KMS-11 (cell line): Measurements from ENCODE around the gene NDST4.

ENCODE experiments used
- H2AFZ ChIP-seq: fragments of 200-600 bp; sonication (generic); 2 replicates; pipeline ENCODE4 v1.6.1; 2016; ENCODE audit warnings: antibody characterized with exemption, mixed run types, low read depth
- H3K27ac ChIP-seq: fragments of 200-600 bp; sonication (generic); 2 replicates; pipeline ENCODE4 v1.6.1; 2016; ENCODE audit warnings: mild to moderate bottlenecking, mixed run types
- H3K27me3 ChIP-seq: fragments of 200-600 bp; sonication (generic); 2 replicates; pipeline ENCODE4 v1.6.1; 2017; ENCODE audit warnings: mild to moderate bottlenecking, low read depth, mixed run types, moderate library complexity; ENCODE audit not compliant: insufficient read depth
- H3K36me3 ChIP-seq: fragments of 200-600 bp; sonication (generic); 2 replicates; pipeline ENCODE4 v1.6.1; 2017; ENCODE audit warnings: mild to moderate bottlenecking, mixed run types; ENCODE audit not compliant: insufficient read depth
- H3K4me1 ChIP-seq: fragments of 200-600 bp; sonication (generic); 2 replicates; pipeline ENCODE4 v1.6.1; 2016; ENCODE audit warnings: mild to moderate bottlenecking, low read depth, mixed run types; ENCODE audit not compliant: poor library complexity, severe bottlenecking
- H3K4me2 ChIP-seq: fragments of 200-600 bp; sonication (generic); 2 replicates; pipeline ENCODE4 v1.7.0; 2016; ENCODE audit warnings: mild to moderate bottlenecking, mixed run types
- H3K4me3 ChIP-seq: fragments of 200-600 bp; sonication (generic); IDR thresholded peaks from 2 replicates; pipeline ENCODE4 v1.6.1; 2017; ENCODE audit warnings: low read depth, low read length, mixed read lengths; ENCODE audit not compliant: insufficient read depth
- H3K79me2 ChIP-seq: fragments of 200-600 bp; sonication (generic); 2 replicates; pipeline ENCODE4 v1.6.1; 2016; ENCODE audit warnings: low read depth, mixed run types; ENCODE audit not compliant: insufficient read depth
- H3K9ac ChIP-seq: fragments of 200-600 bp; sonication (generic); 2 replicates; pipeline ENCODE4 v1.6.1; 2016; ENCODE audit warnings: mild to moderate bottlenecking, mixed run types
- H4K20me1 ChIP-seq: fragments of 200-600 bp; sonication (generic); 2 replicates; pipeline ENCODE4 v1.6.1; 2016; ENCODE audit warnings: mild to moderate bottlenecking, mixed run types; ENCODE audit not compliant: insufficient read depth
- TF ChIP-seq, protein P1 (sequence below): fragments of 200-600 bp; sonication (generic); conservative IDR thresholded peaks from 2 replicates; pipeline ENCODE4 v1.6.1; 2017; ENCODE audit warnings: low read depth, mild to moderate bottlenecking, antibody characterized with exemption, low read length, moderate library complexity, mixed read lengths

The NDST4 gene

DNA sequence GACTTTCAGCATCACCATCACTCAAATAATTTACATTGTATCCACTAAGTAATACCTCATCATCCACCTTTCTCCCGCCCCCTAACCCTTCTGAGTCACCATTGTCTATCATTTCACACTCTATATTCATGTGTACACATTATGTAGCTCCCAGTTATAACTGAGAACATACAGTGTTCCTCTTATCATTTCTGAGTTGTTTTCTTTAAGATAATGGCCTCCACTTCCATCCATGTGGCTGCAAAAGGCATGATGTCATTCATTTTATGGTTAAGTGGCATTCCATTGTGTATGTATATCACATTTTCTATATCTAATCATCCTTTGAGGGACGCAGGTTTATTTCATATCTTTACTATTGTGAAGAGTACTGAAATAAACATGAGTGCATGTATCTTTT lies 14.6 kb upstream of the NDST4 start:
- Histone ChIP-seq H3K4me1 (no peaks in the 10 kb centered on the region), H3K36me3 (no peaks in the 10 kb centered on the region), H4K20me1 (no peaks in the 10 kb centered on the region), H3K4me2 (no peak overlapping the region), H3K79me2 (no peaks in the 10 kb centered on the region), H3K27ac (no peak overlapping the region), H3K9ac (no peak overlapping the region), H2AFZ (no peak overlapping the region), H3K27me3 (no peaks in the 10 kb centered on the region), H3K4me3 (no peak overlapping the region)
- TF ChIP-seq, protein P1, sequence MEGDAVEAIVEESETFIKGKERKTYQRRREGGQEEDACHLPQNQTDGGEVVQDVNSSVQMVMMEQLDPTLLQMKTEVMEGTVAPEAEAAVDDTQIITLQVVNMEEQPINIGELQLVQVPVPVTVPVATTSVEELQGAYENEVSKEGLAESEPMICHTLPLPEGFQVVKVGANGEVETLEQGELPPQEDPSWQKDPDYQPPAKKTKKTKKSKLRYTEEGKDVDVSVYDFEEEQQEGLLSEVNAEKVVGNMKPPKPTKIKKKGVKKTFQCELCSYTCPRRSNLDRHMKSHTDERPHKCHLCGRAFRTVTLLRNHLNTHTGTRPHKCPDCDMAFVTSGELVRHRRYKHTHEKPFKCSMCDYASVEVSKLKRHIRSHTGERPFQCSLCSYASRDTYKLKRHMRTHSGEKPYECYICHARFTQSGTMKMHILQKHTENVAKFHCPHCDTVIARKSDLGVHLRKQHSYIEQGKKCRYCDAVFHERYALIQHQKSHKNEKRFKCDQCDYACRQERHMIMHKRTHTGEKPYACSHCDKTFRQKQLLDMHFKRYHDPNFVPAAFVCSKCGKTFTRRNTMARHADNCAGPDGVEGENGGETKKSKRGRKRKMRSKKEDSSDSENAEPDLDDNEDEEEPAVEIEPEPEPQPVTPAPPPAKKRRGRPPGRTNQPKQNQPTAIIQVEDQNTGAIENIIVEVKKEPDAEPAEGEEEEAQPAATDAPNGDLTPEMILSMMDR = no peak

DNA sequence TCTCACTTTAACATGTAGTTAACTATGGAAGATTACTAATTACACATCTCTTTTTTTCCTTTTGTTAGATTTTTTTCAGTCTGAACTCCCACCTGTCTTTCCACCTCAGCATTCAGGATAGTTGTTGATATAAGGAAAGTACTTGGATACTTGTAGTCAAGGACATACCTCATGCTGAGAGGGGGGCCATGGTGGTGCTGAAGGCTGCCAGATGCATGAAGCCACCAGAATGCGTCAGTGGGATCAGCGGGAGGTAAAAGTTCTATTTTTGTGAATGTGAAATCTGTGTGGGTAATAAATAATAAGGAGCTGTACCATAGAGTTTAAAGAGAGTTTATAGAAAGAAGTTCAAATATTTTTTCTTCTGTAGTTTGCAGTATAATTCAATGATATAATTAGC lies 13.1 kb upstream of the NDST4 start:
- H3K4me1 ChIP-seq = no peaks in the 10 kb centered on the region
- H2AFZ ChIP-seq = no peak overlapping the region
- H3K9ac ChIP-seq = no peak overlapping the region
- H3K27ac ChIP-seq = no peak overlapping the region
- no peaks in the 10 kb centered on the region for H3K36me3 ChIP-seq
- no peaks in the 10 kb centered on the region for H4K20me1 ChIP-seq
- H3K79me2 ChIP-seq = no peaks in the 10 kb centered on the region
- no peak overlapping the region for H3K4me3 ChIP-seq
- no peak overlapping the region for H3K4me2 ChIP-seq
- no peaks in the 10 kb centered on the region for H3K27me3 ChIP-seq
- TF ChIP-seq, protein P1 = no peak

DNA sequence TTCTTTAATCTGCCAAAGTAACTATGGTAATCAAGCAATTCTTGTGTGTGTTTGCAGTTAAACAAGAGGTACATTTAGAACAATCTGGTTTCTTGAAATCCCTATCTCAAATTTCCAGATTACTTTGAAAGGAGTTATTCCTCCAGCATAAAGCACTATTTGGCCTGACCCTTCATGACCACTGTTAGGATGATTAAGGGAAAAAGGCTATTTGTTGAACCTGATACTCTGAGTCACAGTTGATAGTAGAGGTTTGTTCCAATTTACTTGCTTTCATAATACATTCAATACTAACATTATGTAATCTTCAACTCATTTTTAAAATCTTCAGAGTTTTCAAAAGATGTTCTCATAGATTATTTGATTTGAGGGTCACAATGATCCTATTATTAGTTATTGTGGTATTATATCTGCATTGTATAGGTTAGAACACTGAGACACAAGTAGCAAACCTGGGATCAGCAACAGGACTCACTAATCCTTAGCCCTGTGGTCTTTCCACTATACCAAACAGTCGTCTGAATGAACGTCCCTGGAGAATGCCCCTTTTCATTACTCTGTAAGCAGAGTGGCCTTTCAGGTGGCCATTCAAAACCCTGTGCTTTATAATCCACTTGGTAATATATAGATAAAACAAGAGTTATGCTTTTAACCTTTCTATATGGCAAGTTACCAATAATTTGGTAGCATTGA lies 8.1 kb upstream of the NDST4 start:
- Histone ChIP-seq H3K4me1 (no peaks in the 10 kb centered on the region), H3K27ac (no peak overlapping the region), H3K36me3 (no peaks in the 10 kb centered on the region; the same call in 1 of the 2 replicates), H3K79me2 (no peaks in the 10 kb centered on the region), H3K27me3 (no peaks in the 10 kb centered on the region), H3K9ac (no peak overlapping the region), H4K20me1 (no peaks in the 10 kb centered on the region), H2AFZ (no peak overlapping the region), H3K4me2 (no peak overlapping the region), H3K4me3 (no peak overlapping the region)
- TF ChIP-seq, protein P1 = no peak

DNA sequence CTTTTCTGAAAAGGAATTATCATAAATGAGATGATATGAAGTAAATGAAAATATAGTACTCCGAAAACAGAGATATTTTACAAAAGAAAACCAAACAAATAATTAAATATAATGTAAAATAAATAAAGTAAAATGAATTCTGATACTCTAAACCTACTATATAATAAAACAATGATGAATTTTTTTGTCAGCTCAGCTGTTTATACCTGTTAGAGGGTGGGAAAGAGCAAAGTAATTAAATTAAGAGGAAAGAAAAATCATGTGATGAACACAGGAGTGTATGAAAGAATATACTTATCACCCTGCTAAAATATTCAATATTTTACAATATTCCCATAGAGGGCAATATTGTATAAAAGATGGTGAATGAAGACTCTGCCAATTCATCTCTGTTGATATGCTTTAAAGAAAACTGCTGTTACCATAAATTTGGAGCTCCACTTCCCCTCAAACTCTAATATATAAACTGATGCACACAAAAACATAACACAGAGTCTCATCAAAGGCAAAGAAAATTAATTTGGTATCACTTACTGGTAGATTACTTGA lies 6.5 kb upstream of the NDST4 start:
- Histone ChIP-seq H2AFZ (no peak overlapping the region), H3K79me2 (no peaks in the 10 kb centered on the region), H3K9ac (no peak overlapping the region), H3K27ac (no peak overlapping the region), H3K4me3 (no peak overlapping the region), H3K27me3 (no peaks in the 10 kb centered on the region), H4K20me1 (no peaks in the 10 kb centered on the region), H3K36me3 (no peaks in the 10 kb centered on the region; the same call in 1 of the 2 replicates), H3K4me1 (no peaks in the 10 kb centered on the region), H3K4me2 (no peak overlapping the region)
- TF ChIP-seq, protein P1 = 0 out of 2 replicates have a peak, but pooled peaks have one; percentile 48
